ENCODE data around the gene C10orf90. TPM values are rescaled to one million over a fixed set of nuclear protein-coding genes. Genes with fewer than 3 reads are reported as not detected.

C10orf90 gene
- total and polyA plus RNA-seq, 2 experiments from 2014 or later = 0.20 TPM; not detected in 1

DNA sequence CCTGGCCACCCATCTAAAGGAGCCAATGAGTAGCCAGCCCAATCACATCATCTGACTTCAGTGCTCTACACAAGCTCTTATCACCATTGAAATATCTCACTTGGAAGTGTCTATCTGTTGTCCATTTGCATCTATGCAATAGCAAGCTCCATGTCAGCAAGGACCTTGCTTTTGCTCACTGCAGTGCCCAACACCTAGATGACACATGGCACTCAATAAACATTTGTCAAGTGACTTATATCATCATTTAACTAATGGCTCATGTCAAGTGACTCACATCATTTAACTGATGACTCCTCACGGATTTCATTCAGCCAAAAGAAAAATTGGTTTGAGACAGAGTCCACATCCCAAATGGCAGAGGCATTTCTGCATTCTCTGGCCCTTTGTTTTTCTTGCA, 189.3 kb downstream of the C10orf90 start:
- TF ChIP-seq EZH2phosphoT487 (IDR thresholded peaks at IDR 0.05; ENCODE audit: low read depth, severe bottlenecking, unreplicated experiment) = no peak
- no peak for TF ChIP-seq EZH2 (IDR thresholded peaks at IDR 0.05; ENCODE audit: borderline replicate concordance)
- TF ChIP-seq, protein P1, sequence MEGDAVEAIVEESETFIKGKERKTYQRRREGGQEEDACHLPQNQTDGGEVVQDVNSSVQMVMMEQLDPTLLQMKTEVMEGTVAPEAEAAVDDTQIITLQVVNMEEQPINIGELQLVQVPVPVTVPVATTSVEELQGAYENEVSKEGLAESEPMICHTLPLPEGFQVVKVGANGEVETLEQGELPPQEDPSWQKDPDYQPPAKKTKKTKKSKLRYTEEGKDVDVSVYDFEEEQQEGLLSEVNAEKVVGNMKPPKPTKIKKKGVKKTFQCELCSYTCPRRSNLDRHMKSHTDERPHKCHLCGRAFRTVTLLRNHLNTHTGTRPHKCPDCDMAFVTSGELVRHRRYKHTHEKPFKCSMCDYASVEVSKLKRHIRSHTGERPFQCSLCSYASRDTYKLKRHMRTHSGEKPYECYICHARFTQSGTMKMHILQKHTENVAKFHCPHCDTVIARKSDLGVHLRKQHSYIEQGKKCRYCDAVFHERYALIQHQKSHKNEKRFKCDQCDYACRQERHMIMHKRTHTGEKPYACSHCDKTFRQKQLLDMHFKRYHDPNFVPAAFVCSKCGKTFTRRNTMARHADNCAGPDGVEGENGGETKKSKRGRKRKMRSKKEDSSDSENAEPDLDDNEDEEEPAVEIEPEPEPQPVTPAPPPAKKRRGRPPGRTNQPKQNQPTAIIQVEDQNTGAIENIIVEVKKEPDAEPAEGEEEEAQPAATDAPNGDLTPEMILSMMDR (IDR thresholded peaks at IDR 0.05; ENCODE audit: poor library complexity) = no peak
- H4K20me1 ChIP-seq (ENCODE audit: insufficient read depth, poor library complexity, severe bottlenecking) = no peaks in the 10 kb centered on the region

DNA sequence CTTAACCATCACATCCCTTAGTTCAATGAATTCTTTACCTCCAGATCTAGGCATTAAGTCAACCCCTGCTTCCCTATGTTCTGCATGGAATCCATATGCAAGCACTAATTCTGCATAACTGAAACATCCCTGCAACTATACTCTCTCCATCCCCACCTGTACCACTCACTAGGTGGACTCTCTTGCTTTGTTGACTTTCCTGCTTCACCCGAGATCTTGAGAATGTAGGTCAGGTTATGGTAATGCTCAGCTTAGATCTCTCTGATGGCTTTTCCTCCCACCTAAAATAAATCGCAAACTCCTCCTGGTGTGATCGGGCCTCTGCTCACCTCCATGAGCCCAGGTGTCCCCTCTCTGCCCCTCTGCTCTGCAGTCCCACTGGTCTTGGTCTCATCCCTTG, 189.8 kb downstream of the C10orf90 start:
- no peak overlapping the region for H3K4me2 ChIP-seq
- no peak overlapping the region for H3K4me3 ChIP-seq
- H3K27me3 ChIP-seq = no peaks in the 10 kb centered on the region
- H3K9me3 ChIP-seq (ENCODE audit: low read depth) = no peaks in the 10 kb centered on the region
- no peak for DNase-seq (ENCODE audit: low spot score)
- TF ChIP-seq, protein P1 (IDR thresholded peaks at IDR 0.05; ENCODE audit: poor library complexity) = no peak
- no peak for TF ChIP-seq EZH2phosphoT487 (IDR thresholded peaks at IDR 0.05; ENCODE audit: low read depth, severe bottlenecking, unreplicated experiment)
- TF ChIP-seq EZH2 (IDR thresholded peaks at IDR 0.05; ENCODE audit: borderline replicate concordance) = no peak
- 89% methylated on average over 3 of the region's 3 CpGs for WGBS (ENCODE audit: low lambda C conversion rate, missing lambda C conversion rate)
- H3K9me2 ChIP-seq (replicated peaks; ENCODE audit: insufficient read depth) = no peaks in the 10 kb centered on the region
- H2AFZ ChIP-seq = no peak overlapping the region
- H3K27ac ChIP-seq = no peak overlapping the region
- no peaks in the 10 kb centered on the region for H3K4me1 ChIP-seq (ENCODE audit: insufficient read depth)
- H4K20me1 ChIP-seq (ENCODE audit: insufficient read depth, poor library complexity, severe bottlenecking) = no peaks in the 10 kb centered on the region
- no peaks in the 10 kb centered on the region for H3K36me3 ChIP-seq (replicated peaks; ENCODE audit: insufficient read depth, low read depth)
- H3K79me2 ChIP-seq = no peaks in the 10 kb centered on the region

More for the DNA sequence above, 189.3 kb downstream of the C10orf90 start:
- Histone ChIP-seq H3K36me3 (replicated peaks; ENCODE audit: insufficient read depth, low read depth) (no peaks in the 10 kb centered on the region), H3K4me1 (ENCODE audit: insufficient read depth) (no peaks in the 10 kb centered on the region), H3K27ac (no peak overlapping the region), H3K4me2 (no peak overlapping the region), H2AFZ (no peak overlapping the region), H3K9me3 (ENCODE audit: low read depth) (no peaks in the 10 kb centered on the region), H3K9me2 (replicated peaks; ENCODE audit: insufficient read depth) (no peaks in the 10 kb centered on the region), H3K27me3 (no peaks in the 10 kb centered on the region), H3K4me3 (no peak overlapping the region), H3K79me2 (no peaks in the 10 kb centered on the region)
- no peak for DNase-seq (ENCODE audit: low spot score)
- 69% methylated on average over 1 of the region's 1 CpG for WGBS (ENCODE audit: low lambda C conversion rate, missing lambda C conversion rate)

DNA sequence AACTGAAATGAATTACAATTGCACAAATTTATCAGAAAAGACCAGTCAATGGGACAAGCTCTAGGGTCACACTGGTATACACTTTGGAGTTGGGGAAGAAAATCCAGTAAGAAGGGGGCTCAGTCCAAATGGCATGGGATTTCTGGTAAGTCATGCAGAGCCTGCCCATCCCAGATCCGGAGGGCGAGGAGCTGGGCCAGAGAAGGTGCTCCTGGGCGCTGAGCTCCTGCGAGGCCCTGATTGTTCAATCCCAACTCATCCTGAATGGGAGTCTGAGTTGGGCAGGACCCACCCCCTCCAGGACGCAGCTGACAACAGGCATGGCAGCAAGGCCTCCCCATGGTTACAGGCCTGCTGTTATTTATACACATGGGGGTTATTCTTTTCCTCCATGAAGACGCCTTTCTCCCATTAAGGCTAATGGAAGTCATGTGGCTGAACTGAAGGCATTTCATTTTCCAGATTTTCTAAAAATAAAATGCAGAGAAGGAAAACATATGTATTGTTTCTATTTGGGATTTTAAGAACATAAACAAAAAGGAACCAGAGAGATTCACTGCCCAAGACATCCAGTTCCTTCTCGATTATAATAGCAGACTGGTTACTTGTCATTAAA, 191.1 kb downstream of the C10orf90 start:
- DNase-seq (ENCODE audit: low spot score) = no peak
- WGBS (ENCODE audit: low lambda C conversion rate, missing lambda C conversion rate) = 89% methylated on average over 7 of the region's 7 CpGs
- TF ChIP-seq, protein P1 (IDR thresholded peaks at IDR 0.05; ENCODE audit: poor library complexity) = no peak
- no peak for TF ChIP-seq EZH2phosphoT487 (IDR thresholded peaks at IDR 0.05; ENCODE audit: low read depth, severe bottlenecking, unreplicated experiment)

More for the DNA sequence above, 191.1 kb downstream of the C10orf90 start:
- no peaks in the 10 kb centered on the region for H3K9me2 ChIP-seq (replicated peaks; ENCODE audit: insufficient read depth)
- no peak overlapping the region for H3K27ac ChIP-seq
- H3K4me3 ChIP-seq = no peak overlapping the region
- H3K79me2 ChIP-seq = no peaks in the 10 kb centered on the region
- H3K36me3 ChIP-seq (replicated peaks; ENCODE audit: insufficient read depth, low read depth) = no peaks in the 10 kb centered on the region
- H3K9me3 ChIP-seq (ENCODE audit: low read depth) = no peaks in the 10 kb centered on the region
- no peaks in the 10 kb centered on the region for H3K27me3 ChIP-seq
- no peaks in the 10 kb centered on the region for H3K4me1 ChIP-seq (ENCODE audit: insufficient read depth)
- no peak overlapping the region for H3K4me2 ChIP-seq
- no peaks in the 10 kb centered on the region for H4K20me1 ChIP-seq (ENCODE audit: insufficient read depth, poor library complexity, severe bottlenecking)
- no peak overlapping the region for H2AFZ ChIP-seq

Data from hepatocyte (in vitro differentiated cells).